CD8-positive, alpha-beta memory T cell (primary cell): Measurements from ENCODE around the gene SEZ6L2. TPM values are rescaled to one million over a fixed set of nuclear protein-coding genes. Genes with fewer than 3 reads are reported as not detected.
A peak's percentile ranks its signal among the peaks of the same experiment; 100 is the strongest.

Source experiments
- CTCF ChIA-PET: fragments of 350-600 bp; sonication (Branson Sonifier 250); formaldehyde crosslinking; loops from one replicate; lab custom pipeline; 2021; ENCODE audit warnings: antibody characterized with exemption; lab: Charles Lee
- POLR2A ChIA-PET: fragments of 350-600 bp; sonication (Branson Sonifier 250); formaldehyde crosslinking; loops from one replicate; lab custom pipeline; 2021; ENCODE audit warnings: antibody characterized with exemption; lab: Charles Lee
- DNase-seq, 5 donors: peaks; one replicate each; pipeline versions ENCODE4 v3.0.0 to v3.0.0-alpha.2; 2020 to 2022; ENCODE audit warnings: mixed read lengths in 1 of 5
- H3K27ac ChIP-seq: one replicate; pipeline ENCODE4 v1.7.0; 2013; ENCODE audit warnings: low read depth, mild to moderate bottlenecking, low read length, moderate library complexity
- H3K27me3 ChIP-seq: 2 replicates; pipeline ENCODE4 v1.7.0; 2013; ENCODE audit warnings: low read length, mild to moderate bottlenecking; ENCODE audit not compliant: insufficient read depth, poor library complexity, severe bottlenecking
- H3K36me3 ChIP-seq: 2 replicates; pipeline ENCODE4 v1.7.0; 2013; ENCODE audit warnings: mild to moderate bottlenecking, low read length, moderate library complexity; ENCODE audit not compliant: insufficient read depth
- H3K4me1 ChIP-seq: 2 replicates; pipeline ENCODE4 v1.7.0; 2013; ENCODE audit warnings: mild to moderate bottlenecking, low read length, moderate library complexity; ENCODE audit not compliant: insufficient read depth
- H3K4me3 ChIP-seq: 2 replicates; pipeline ENCODE4 v1.7.0; 2013; ENCODE audit warnings: mild to moderate bottlenecking, low read length
- H3K9me3 ChIP-seq: 2 replicates; pipeline ENCODE4 v1.7.0; 2013; ENCODE audit warnings: mild to moderate bottlenecking, low read length
- H3K27ac Mint-ChIP-seq, 8 donors: one replicate each; pipeline ENCODE4 v1.8.0; 2020 to 2021; ENCODE audit warnings: mixed read lengths in 8 of 8, mild to moderate bottlenecking in 6 of 8, inconsistent platforms in 3 of 8, moderate library complexity in 3 of 8
- H3K27me3 Mint-ChIP-seq, 2 donors: one replicate each; pipeline ENCODE4 v1.8.0; 2020 to 2021; ENCODE audit warnings: mixed read lengths in 2 of 2, mild to moderate bottlenecking in 1 of 2, moderate library complexity in 1 of 2
- H3K36me3 Mint-ChIP-seq, 3 donors: one replicate each; pipeline ENCODE4 v1.8.0; 2020 to 2021; ENCODE audit warnings: mixed read lengths in 3 of 3, inconsistent platforms in 1 of 3, mild to moderate bottlenecking in 1 of 3
- H3K4me1 Mint-ChIP-seq, 3 donors: one replicate each; pipeline ENCODE4 v1.8.0; 2020 to 2021; ENCODE audit warnings: mixed read lengths in 3 of 3, inconsistent platforms in 1 of 3, mild to moderate bottlenecking in 1 of 3
- H3K4me3 Mint-ChIP-seq, 7 donors: one replicate each; pipeline ENCODE4 v1.8.0; 2020 to 2021; ENCODE audit warnings: mixed read lengths in 7 of 7, mild to moderate bottlenecking in 6 of 7, moderate library complexity in 4 of 7, inconsistent platforms in 2 of 7
- H3K9me3 Mint-ChIP-seq, 5 donors: one replicate each; pipeline ENCODE4 v1.8.0; 2020 to 2022; ENCODE audit warnings: mixed read lengths in 5 of 5, mild to moderate bottlenecking in 3 of 5, moderate library complexity in 2 of 5, inconsistent platforms in 1 of 5
- polyA plus RNA-seq: library from polyadenylated mRNA; unstranded; fragments of 300-500 nt; fragmentation: Illumina TruSeq; gene quantifications from one replicate; pipeline ENCODE4 v1.2.3, GENCODE V29; 2021
- total RNA-seq, 2 experiments: library from RNA; stranded (reverse); gene quantifications; one replicate each; pipeline ENCODE4 v1.2.3, GENCODE V29; 2021

The SEZ6L2 gene
- total and polyA plus RNA-seq, 3 experiments from 2014 or later: 0.07 to 0.15 TPM; not detected in 1

DNA sequence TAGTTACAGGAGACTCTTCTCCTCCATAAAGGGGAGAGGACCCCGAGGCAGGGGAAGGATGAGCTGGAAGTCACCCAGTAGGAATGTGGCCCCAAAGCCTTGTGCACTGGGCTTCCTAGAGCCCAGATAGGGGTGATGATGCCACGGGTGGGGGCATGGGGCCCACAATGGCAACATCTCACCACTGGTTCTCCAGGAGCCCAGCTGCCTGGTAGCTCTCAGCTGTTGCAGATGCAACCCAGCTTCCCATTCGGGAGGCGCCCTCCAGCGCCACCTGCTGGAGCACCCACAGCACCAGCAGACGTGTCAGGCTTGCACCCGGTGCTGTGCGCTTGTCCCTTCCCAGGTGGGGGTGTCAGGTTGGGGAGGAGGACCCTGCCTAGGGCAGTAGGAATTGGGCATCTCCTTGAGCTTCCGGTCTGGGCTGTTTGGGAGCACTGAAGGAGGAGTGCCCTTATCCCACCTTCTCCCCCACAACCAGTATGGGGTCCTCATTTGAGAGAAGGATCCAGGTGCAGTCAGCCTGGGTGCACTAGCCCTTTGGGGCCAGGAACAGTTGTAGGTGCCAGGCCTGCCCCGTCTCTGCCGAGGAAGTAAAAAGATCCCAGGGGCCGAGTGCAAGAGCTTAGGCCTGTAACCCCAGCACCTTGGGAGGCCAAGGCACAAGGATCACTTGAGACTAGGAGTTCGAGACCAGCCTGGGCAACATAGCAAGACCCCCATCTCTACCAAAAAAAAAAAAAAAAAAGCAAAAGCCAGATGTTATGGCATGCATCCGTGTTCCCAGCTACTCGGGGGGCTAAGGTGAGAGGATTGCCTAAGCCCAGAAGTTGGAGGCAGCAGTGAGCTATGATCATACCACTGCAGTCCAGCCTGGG, 50.7 kb downstream of the SEZ6L2 start:
- peak overlapping the region; percentile 45 to 68 (median 56) for H3K27ac Mint-ChIP-seq

DNA sequence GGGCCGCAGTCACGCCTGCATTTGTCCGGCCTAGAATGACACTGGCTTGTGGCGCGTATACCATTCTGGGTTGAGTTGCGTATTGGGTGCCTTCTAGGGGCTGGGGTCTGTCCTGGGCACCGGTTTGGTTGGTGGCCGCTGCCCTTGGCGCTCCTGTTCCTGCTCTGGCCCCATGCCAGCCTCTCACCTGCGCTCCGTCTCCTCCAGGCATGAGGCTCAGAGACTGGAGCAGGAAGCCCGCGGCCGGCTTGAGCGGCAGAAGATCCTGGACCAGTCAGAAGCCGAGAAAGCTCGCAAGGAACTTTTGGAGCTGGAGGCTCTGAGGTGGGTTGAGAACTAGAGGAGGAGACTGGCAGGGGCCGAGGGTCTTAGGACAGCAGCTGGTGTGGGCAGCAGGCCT, 53.7 kb downstream of the SEZ6L2 start:
- no peak for DNase-seq
- Histone ChIP-seq H3K36me3 (peaks cover 17% of the 10 kb centered on the region), H3K4me3 (no peak overlapping the region), H3K9me3 (no peaks in the 10 kb centered on the region), H3K27ac (no peak overlapping the region), H3K27me3 (no peaks in the 10 kb centered on the region), H3K4me1 (no peaks in the 10 kb centered on the region)
- Mint-ChIP-seq H3K9me3 (no peaks in the 10 kb centered on the region), H3K27ac (peak overlapping the region in 3 of 8 donors; percentile 8 to 63 (median 23)), H3K27me3 (no peaks in the 10 kb centered on the region), H3K36me3 (peaks cover 5 to 72% (median 15%) of the 10 kb centered on the region in 3 donors), H3K4me3 (no peak overlapping the region), H3K4me1 (peaks cover 3 to 8% (median 5%) of the 10 kb centered on the region in 3 donors)
- POLR2A ChIA-PET: interaction anchor here (0.6 kb wide), 1 partner anchor 682 kb away, joined by 4 read pairs; no protein-coding TSS in a partner anchor
- CTCF ChIA-PET: interaction anchor here (1.3 to 5.8 kb wide), 5 partner anchors 18 to 155 kb away, joined by 3 to 88 read pairs (median 8); partner anchors contain the start of genes CDIPT, MVP and PAGR1

More for the DNA sequence above, 50.7 kb downstream of the SEZ6L2 start:
- Histone ChIP-seq H3K27ac (no peak overlapping the region), H3K4me1 (no peaks in the 10 kb centered on the region), H3K4me3 (no peak overlapping the region), H3K36me3 (peaks cover 5% of the 10 kb centered on the region), H3K9me3 (no peaks in the 10 kb centered on the region), H3K27me3 (no peaks in the 10 kb centered on the region)
- Mint-ChIP-seq H3K4me1 (peaks cover 3 to 8% (median 5%) of the 10 kb centered on the region in 3 donors), H3K36me3 (peaks cover 5 to 48% (median 11%) of the 10 kb centered on the region in 3 donors), H3K27me3 (no peaks in the 10 kb centered on the region), H3K4me3 (no peak overlapping the region), H3K9me3 (no peaks in the 10 kb centered on the region)
- DNase-seq: peak; percentile 66 to 84 (median 74)
- POLR2A ChIA-PET: interaction anchor here (0.5 to 1.6 kb wide), 11 partner anchors 14 to 248 kb away, joined by 3 to 9 read pairs (median 5); partner anchors contain the start of genes KIF22, MVP and PAGR1
- CTCF ChIA-PET: interaction anchor here (0.7 to 5.8 kb wide), 50 partner anchors 8 to 208 kb away, joined by 3 to 88 read pairs (median 5); partner anchors contain the start of genes CDIPT, HIRIP3, INO80E and KIF22

DNA sequence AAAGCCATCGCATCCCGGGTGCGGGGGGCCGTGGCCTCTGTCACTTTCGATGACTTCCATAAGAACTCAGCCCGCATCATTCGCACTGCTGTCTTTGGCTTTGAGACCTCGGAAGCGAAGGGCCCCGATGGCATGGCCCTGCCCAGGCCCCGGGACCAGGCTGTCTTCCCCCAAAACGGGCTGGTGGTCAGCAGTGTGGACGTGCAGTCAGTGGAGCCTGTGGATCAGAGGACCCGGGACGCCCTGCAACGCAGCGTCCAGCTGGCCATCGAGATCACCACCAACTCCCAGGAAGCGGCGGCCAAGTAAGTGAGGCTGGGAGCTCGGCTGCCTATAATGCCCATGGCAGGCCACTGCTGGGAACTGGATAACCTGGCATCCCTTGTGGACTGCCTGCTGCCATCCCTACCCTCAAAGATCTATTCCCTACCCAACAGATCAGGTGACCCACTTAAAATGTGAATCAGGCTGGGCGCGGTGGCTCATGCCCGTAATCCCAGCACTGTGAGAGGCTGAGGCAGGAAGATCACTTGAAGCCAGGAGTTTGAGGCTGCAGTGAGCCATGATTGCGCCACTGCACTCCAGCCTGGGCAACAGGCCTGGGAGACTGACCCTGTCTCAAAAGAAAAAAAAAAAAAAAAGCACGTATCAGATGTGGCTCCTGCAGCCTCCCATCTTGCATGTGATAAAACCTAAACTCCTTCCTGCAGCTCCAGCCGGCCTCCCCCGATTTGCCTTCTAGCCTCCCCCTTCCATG, 54.6 kb downstream of the SEZ6L2 start:
- Histone ChIP-seq H3K27me3 (no peaks in the 10 kb centered on the region), H3K27ac (no peak overlapping the region), H3K4me1 (no peaks in the 10 kb centered on the region), H3K4me3 (no peak overlapping the region), H3K9me3 (no peaks in the 10 kb centered on the region), H3K36me3 (peaks cover 17% of the 10 kb centered on the region)
- Mint-ChIP-seq H3K4me3 (no peak overlapping the region), H3K27ac (peak overlapping the region in 4 of 8 donors; percentile 8 to 94 (median 44)), H3K9me3 (no peaks in the 10 kb centered on the region), H3K27me3 (no peaks in the 10 kb centered on the region), H3K36me3 (peaks cover 5 to 81% (median 16%) of the 10 kb centered on the region in 3 donors), H3K4me1 (peaks cover 3 to 5% (median 4%) of the 10 kb centered on the region in 3 donors)
- ChIA-PET POLR2A (interaction anchor here (0.6 kb wide), 1 partner anchor 682 kb away, joined by 4 read pairs; no protein-coding TSS in a partner anchor), CTCF (interaction anchor here (1.2 to 5.8 kb wide), 5 partner anchors 19 to 143 kb away, joined by 3 to 88 read pairs (median 8); partner anchors contain the start of genes CDIPT, MVP and PAGR1)
- no peak for DNase-seq

DNA sequence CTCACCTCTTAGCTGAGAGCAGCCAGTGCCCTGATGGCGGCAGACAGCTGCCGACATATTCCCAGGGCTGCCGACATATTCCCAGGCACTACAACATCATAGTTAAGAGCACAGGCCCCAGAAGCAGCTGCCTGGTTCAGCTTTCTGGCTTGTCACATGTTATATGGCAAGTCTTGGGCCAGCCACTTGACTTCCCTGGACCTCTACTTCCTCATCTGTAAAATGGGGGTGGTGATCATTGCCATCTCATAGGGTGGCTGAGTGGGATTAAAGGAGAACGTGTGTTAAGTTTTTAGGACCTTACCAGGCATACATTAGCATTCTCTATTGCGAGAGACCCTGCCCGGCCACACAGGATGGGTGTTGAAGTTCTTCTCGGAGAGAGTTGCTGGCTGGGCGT, 55.4 kb downstream of the SEZ6L2 start:
- Mint-ChIP-seq H3K4me1 (peaks cover 3 to 5% (median 4%) of the 10 kb centered on the region in 3 donors), H3K36me3 (peaks cover 5 to 89% (median 16%) of the 10 kb centered on the region in 3 donors), H3K9me3 (no peaks in the 10 kb centered on the region), H3K4me3 (no peak overlapping the region), H3K27ac (peak overlapping the region in 3 of 8 donors; percentile 63 to 94 (median 72)), H3K27me3 (no peaks in the 10 kb centered on the region)
- ChIA-PET CTCF (interaction anchor here (5.7 to 5.8 kb wide), 2 partner anchors 25 to 36 kb away, joined by 64 to 88 read pairs; partner anchors contain the start of genes MVP and PAGR1), POLR2A (no interaction called here)
- no peak for DNase-seq
- Histone ChIP-seq H3K9me3 (no peaks in the 10 kb centered on the region), H3K4me3 (no peak overlapping the region), H3K4me1 (no peaks in the 10 kb centered on the region), H3K27ac (no peak overlapping the region), H3K27me3 (no peaks in the 10 kb centered on the region), H3K36me3 (peaks cover 17% of the 10 kb centered on the region)

DNA sequence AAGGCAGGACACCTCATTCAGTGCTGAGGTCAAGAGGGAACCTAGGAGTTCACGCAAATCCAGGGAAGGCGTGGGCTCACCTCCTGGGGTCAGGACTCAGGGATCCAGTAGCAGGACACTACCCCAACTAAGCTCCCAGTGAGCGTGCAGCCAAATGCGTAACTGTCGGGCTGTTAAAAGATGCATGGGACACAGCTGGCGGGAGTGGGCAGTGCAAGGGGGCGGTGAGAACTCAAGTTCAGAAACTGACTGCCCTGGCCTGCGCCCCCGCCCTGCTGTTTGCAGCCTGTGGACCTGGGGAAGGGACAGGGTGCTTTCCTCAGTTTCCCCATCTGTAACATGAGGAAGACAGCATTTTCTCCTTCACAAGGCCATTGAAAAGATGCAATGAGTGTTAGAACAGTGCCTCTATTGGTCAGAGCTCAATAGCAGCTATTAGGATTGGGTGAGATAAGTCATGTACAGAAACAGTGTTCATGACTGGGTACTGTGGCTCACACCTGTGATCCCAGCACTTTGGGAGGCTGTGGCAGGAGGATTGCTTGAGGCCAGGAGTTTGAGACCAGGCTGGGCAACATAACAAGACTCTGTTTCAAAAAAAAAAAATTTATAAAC, 56.5 kb downstream of the SEZ6L2 start:
- Histone ChIP-seq H3K27me3 (no peaks in the 10 kb centered on the region), H3K4me1 (no peaks in the 10 kb centered on the region), H3K4me3 (no peak overlapping the region), H3K36me3 (peaks cover 21% of the 10 kb centered on the region), H3K27ac (no peak overlapping the region), H3K9me3 (no peaks in the 10 kb centered on the region)
- Mint-ChIP-seq H3K27me3 (no peaks in the 10 kb centered on the region), H3K4me3 (no peak overlapping the region), H3K27ac (peak overlapping the region in 6 of 8 donors; percentile 12 to 87 (median 44)), H3K4me1 (no peaks in the 10 kb centered on the region), H3K9me3 (no peaks in the 10 kb centered on the region), H3K36me3 (peaks cover 5 to 89% (median 16%) of the 10 kb centered on the region in 3 donors)
- CTCF ChIA-PET: interaction anchor here (1.1 kb wide), 2 partner anchors 141 to 152 kb away, joined by 3 to 5 read pairs; no protein-coding TSS in a partner anchor
- POLR2A ChIA-PET: no interaction called here
- DNase-seq: no peak

DNA sequence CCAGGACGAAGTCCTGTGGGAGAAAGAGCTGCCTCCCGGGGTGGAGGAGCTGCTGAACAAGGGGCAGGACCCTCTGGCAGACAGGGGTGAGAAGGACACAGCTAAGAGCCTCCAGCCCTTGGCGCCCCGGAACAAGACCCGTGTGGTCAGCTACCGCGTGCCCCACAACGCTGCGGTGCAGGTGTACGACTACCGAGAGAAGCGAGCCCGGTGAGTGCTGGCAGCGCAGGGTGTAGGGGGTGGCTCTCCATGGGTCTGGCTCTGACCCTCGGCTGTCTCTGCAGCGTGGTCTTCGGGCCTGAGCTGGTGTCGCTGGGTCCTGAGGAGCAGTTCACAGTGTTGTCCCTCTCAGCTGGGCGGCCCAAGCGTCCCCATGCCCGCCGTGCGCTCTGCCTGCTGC, 57.7 kb downstream of the SEZ6L2 start:
- H3K36me3 ChIP-seq: peaks cover 28% of the 10 kb centered on the region
- H3K27ac Mint-ChIP-seq: peak overlapping the region in 2 of 8 donors; percentile 17 to 71
- H3K27me3 Mint-ChIP-seq: no peaks in the 10 kb centered on the region
- no peak for DNase-seq
- no peak overlapping the region for H3K4me3 ChIP-seq
- no peak overlapping the region for H3K4me3 Mint-ChIP-seq
- H3K4me1 Mint-ChIP-seq: no peaks in the 10 kb centered on the region
- ChIA-PET CTCF (interaction anchor here (1.3 kb wide), 1 partner anchor 191 kb away, joined by 3 read pairs; no protein-coding TSS in a partner anchor), POLR2A (interaction anchor here (0.5 kb wide), 2 partner anchors 10 to 208 kb away, joined by 3 to 6 read pairs; no protein-coding TSS in a partner anchor)
- no peak overlapping the region for H3K27ac ChIP-seq
- no peaks in the 10 kb centered on the region for H3K27me3 ChIP-seq
- H3K36me3 Mint-ChIP-seq: peaks cover 5 to 89% (median 14%) of the 10 kb centered on the region in 3 donors
- no peaks in the 10 kb centered on the region for H3K9me3 ChIP-seq
- no peaks in the 10 kb centered on the region for H3K9me3 Mint-ChIP-seq
- no peaks in the 10 kb centered on the region for H3K4me1 ChIP-seq

DNA sequence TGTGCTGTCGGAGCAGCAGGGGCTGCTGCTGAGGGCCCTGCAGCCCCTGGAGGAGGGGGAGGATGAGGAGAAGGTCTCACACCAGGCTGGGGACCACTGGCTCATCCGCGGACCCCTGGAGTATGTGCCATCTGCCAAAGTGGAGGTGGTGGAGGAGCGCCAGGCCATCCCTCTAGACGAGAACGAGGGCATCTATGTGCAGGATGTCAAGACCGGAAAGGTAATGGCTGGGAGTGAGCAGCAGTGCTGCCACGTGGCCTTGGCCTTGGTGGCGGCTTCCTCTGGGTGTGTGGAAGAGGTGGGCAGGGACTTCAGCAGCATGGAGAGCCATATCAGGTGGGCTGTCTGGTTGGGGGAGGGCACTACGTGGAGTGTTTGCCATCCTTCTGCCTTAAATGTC, 59.1 kb downstream of the SEZ6L2 start:
- Histone ChIP-seq H3K27ac (no peak overlapping the region), H3K36me3 (peaks cover 37% of the 10 kb centered on the region), H3K4me1 (no peaks in the 10 kb centered on the region), H3K27me3 (no peaks in the 10 kb centered on the region), H3K9me3 (no peaks in the 10 kb centered on the region), H3K4me3 (no peak overlapping the region)
- H3K4me1 Mint-ChIP-seq: no peaks in the 10 kb centered on the region
- H3K4me3 Mint-ChIP-seq: no peak overlapping the region
- no peak for DNase-seq
- peak overlapping the region in 2 of 8 donors; percentile 35 to 36 for H3K27ac Mint-ChIP-seq
- ChIA-PET POLR2A (interaction anchor here (0.7 kb wide), 1 partner anchor 13 kb away, joined by 6 read pairs; no protein-coding TSS in a partner anchor), CTCF (no interaction called here)
- H3K9me3 Mint-ChIP-seq: no peaks in the 10 kb centered on the region
- H3K36me3 Mint-ChIP-seq: peaks cover 6 to 88% (median 13%) of the 10 kb centered on the region in 3 donors
- no peaks in the 10 kb centered on the region for H3K27me3 Mint-ChIP-seq
